ENCODE measurements around the gene CDK8. TPM values are rescaled to one million over a fixed set of nuclear protein-coding genes. Genes with fewer than 3 reads are reported as not detected.

CDK8 gene
- total RNA-seq, 1 donor from 2014 or later, result 11.1 TPM

DNA sequence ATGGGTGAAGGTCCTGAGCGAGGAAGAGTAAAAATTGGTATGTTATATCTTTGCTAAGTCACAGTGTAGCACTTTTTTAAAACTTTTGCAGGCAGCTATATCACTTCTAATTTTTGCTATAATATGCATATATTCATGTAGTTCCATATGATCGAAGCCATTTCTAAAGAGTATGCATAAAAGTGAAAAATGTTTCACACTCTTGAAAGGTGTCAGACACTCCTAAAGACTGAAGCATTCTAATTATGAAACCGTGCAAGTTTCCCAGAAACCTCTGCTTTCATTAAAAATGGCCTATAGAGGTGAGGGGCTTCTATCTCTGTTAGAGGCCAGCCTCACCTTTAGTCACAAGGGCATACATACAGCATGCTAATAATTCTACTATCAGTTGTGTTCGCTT is 128.9 kb downstream of the CDK8 start:
- H3K9me3 ChIP-seq (replicated peaks), result no peaks in the 10 kb centered on the region
- intact Hi-C loops (cut with micrococcal nuclease), result no loop called here

DNA sequence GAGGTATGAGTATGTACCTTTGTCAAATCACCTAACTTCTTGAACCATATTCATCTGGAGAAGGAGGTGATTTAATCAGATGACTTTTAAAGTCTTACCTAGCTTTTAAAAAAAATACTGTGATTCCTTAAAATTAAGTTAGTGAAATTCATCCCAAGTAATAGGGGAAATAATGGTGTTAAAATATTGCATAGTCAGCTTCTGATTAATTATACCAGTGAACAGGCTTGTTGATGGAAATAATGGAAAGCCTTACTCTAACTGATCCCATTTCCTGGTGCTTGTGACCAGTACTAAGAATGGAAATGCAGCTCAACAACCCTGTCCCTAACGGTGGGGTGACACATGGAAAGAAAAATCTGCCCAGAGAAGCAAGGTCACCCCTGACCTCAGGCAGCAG is 130.7 kb downstream of the CDK8 start:
- no peaks in the 10 kb centered on the region for H3K9me3 ChIP-seq (replicated peaks)
- no peak overlapping the region for H3K4me3 ChIP-seq
- H3K4me1 ChIP-seq, result peaks cover 12% of the 10 kb centered on the region
- intact Hi-C loops (cut with micrococcal nuclease), result no loop called here
- peaks cover 45% of the 10 kb centered on the region for H3K36me3 ChIP-seq
- H3K27ac ChIP-seq (replicated peaks), result no peak overlapping the region
- TF ChIP-seq, protein P1, sequence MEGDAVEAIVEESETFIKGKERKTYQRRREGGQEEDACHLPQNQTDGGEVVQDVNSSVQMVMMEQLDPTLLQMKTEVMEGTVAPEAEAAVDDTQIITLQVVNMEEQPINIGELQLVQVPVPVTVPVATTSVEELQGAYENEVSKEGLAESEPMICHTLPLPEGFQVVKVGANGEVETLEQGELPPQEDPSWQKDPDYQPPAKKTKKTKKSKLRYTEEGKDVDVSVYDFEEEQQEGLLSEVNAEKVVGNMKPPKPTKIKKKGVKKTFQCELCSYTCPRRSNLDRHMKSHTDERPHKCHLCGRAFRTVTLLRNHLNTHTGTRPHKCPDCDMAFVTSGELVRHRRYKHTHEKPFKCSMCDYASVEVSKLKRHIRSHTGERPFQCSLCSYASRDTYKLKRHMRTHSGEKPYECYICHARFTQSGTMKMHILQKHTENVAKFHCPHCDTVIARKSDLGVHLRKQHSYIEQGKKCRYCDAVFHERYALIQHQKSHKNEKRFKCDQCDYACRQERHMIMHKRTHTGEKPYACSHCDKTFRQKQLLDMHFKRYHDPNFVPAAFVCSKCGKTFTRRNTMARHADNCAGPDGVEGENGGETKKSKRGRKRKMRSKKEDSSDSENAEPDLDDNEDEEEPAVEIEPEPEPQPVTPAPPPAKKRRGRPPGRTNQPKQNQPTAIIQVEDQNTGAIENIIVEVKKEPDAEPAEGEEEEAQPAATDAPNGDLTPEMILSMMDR (IDR thresholded peaks at IDR 0.05; ENCODE audit: borderline replicate concordance), result no peak
- no peak for DNase-seq
- H3K27me3 ChIP-seq (ENCODE audit: low read depth), result no peaks in the 10 kb centered on the region

More for the DNA sequence above, 128.9 kb downstream of the CDK8 start:
- TF ChIP-seq, protein P1 (IDR thresholded peaks at IDR 0.05; ENCODE audit: borderline replicate concordance), result no peak
- peaks cover 29% of the 10 kb centered on the region for H3K36me3 ChIP-seq
- no peak for DNase-seq
- no peaks in the 10 kb centered on the region for H3K27me3 ChIP-seq (ENCODE audit: low read depth)
- no peak overlapping the region for H3K4me3 ChIP-seq
- H3K27ac ChIP-seq (replicated peaks), result no peak overlapping the region
- peaks cover 16% of the 10 kb centered on the region for H3K4me1 ChIP-seq

DNA sequence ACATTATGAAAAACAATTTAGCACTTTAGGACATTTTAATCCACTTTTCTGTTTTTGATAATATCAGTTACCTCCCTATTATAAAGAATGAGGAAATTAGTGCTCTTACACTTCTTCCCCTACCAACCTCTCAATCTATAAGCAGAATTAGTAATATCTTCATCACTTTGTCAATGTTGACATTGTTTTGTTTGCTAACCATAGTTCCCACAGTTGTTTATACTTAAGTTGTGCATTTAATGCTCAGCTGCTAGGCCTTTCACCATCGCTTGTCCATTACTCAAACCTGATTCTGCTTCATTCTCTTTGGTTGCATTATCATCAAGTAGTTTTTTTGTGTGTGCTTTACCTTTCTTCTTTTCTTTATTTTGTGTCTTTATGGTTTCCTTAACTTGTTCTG is 132.1 kb downstream of the CDK8 start:
- Histone ChIP-seq H3K27ac (replicated peaks) (no peak overlapping the region), H3K9me3 (replicated peaks) (no peaks in the 10 kb centered on the region), H3K4me3 (no peak overlapping the region), H3K4me1 (peaks cover 12% of the 10 kb centered on the region), H3K27me3 (ENCODE audit: low read depth) (no peaks in the 10 kb centered on the region), H3K36me3 (peaks cover 50% of the 10 kb centered on the region)
- intact Hi-C loops (cut with micrococcal nuclease), result no loop called here
- TF ChIP-seq, protein P1 (IDR thresholded peaks at IDR 0.05; ENCODE audit: borderline replicate concordance), result no peak
- no peak for DNase-seq

DNA sequence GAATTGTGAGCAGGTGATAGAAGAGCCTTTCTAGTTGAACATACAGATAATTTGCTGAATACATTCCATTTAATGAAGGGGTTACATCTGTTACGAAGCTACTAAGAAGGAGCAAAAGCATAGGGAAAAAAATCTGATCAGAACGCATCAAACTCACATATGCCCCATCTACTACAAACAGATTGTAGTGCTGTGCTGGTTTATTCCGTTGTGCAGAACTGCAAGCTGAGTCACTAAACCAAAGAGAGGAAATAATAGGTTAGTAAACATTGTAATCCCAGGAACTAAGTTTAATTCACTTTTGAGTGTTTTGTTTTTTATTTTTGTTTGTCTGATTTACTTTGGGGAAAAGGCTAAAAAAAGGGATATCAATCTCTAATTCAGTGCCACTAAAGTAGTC is 136.3 kb downstream of the CDK8 start:
- H3K9me3 ChIP-seq (replicated peaks), result no peaks in the 10 kb centered on the region
- no peaks in the 10 kb centered on the region for H3K27me3 ChIP-seq (ENCODE audit: low read depth)
- TF ChIP-seq, protein P1 (IDR thresholded peaks at IDR 0.05; ENCODE audit: borderline replicate concordance), result no peak
- no peak overlapping the region for H3K4me3 ChIP-seq
- intact Hi-C loops (cut with micrococcal nuclease), result no loop called here
- no peak overlapping the region for H3K27ac ChIP-seq (replicated peaks)
- no peaks in the 10 kb centered on the region for H3K4me1 ChIP-seq
- DNase-seq, result no peak
- H3K36me3 ChIP-seq, result peaks cover 44% of the 10 kb centered on the region

DNA sequence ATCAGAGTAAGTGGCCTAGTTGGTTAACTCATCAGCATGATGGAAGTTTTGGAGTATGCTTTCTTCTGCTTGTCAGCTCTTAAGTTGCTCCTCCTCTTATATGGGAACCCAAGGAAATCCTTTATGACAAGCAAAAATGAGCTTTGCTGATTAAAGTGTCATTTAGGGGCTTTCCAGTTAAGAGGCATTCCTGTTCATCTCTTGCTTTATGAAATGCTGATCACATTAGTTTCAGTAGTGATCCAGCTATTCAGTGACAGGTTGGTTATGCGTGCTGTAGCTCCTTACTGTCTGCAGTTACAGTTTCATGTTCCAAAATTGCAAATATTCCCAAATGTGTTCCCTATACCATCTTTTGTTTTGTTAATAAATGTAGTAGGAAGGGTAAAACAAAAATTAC is 146.6 kb downstream of the CDK8 start:
- intact Hi-C loops (cut with micrococcal nuclease), result no loop called here
- DNase-seq, result no peak
- TF ChIP-seq, protein P1 (IDR thresholded peaks at IDR 0.05; ENCODE audit: borderline replicate concordance), result no peak
- Histone ChIP-seq H3K4me3 (no peak overlapping the region), H3K9me3 (replicated peaks) (no peaks in the 10 kb centered on the region), H3K4me1 (no peaks in the 10 kb centered on the region), H3K27ac (replicated peaks) (no peak overlapping the region), H3K27me3 (ENCODE audit: low read depth) (no peaks in the 10 kb centered on the region), H3K36me3 (peaks cover 50% of the 10 kb centered on the region)

DNA sequence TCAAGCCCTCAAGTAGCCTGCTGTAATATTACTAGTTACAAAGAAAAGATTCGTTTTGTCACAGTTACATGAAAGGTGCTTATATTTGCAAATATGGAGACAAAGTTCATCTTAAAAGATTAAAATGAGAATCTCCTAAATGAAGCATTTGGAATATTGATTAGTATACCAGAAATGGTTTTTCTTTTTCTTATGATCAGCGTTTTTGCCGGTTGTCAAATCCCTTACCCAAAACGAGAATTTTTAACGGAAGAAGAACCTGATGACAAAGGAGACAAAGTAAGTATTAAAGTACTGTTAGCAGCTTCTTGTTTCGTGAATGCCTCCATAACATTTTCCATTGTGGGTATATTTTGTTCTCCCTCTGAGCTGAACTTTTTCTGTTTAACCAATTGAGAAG is 147.1 kb downstream of the CDK8 start:
- peaks cover 55% of the 10 kb centered on the region for H3K36me3 ChIP-seq
- TF ChIP-seq, protein P1 (IDR thresholded peaks at IDR 0.05; ENCODE audit: borderline replicate concordance), result no peak
- H3K9me3 ChIP-seq (replicated peaks), result no peaks in the 10 kb centered on the region
- no peak for DNase-seq
- H3K27ac ChIP-seq (replicated peaks), result no peak overlapping the region
- no peaks in the 10 kb centered on the region for H3K27me3 ChIP-seq (ENCODE audit: low read depth)
- intact Hi-C loops (cut with micrococcal nuclease), result no loop called here
- no peaks in the 10 kb centered on the region for H3K4me1 ChIP-seq
- H3K4me3 ChIP-seq, result no peak overlapping the region

All from left ventricle myocardium inferior (tissue), 1 donor.